Hepatocyte (in vitro differentiated cells): ENCODE measurements around the gene NPHS2. TPM values are rescaled to one million over a fixed set of nuclear protein-coding genes. Genes with fewer than 3 reads are reported as not detected.
"Not testable (repeated sequence)": the region's sequence is repeated elsewhere in the genome, so short reads cannot be mapped to it uniquely, and the experiment has no call there.

Source experiments
- DNase-seq: peaks from one replicate; pipeline ENCODE4 v3.0.0-alpha.2; 2016; ENCODE audit warnings: low spot score
- H2AFZ ChIP-seq: fragments of 200-600 bp; sonication (generic); 2 replicates; pipeline ENCODE4 v1.6.0; 2016; ENCODE audit warnings: antibody characterized with exemption, mild to moderate bottlenecking
- H3K27ac ChIP-seq: fragments of 200-600 bp; sonication (generic); 2 replicates; pipeline ENCODE4 v1.5.1; 2016; ENCODE audit warnings: mild to moderate bottlenecking
- H3K27me3 ChIP-seq: fragments of 200-600 bp; sonication (generic); 2 replicates; pipeline ENCODE4 v1.6.1; 2016
- H3K36me3 ChIP-seq: fragments of 200-600 bp; sonication (generic); replicated peaks from 2 replicates; pipeline ENCODE4 v1.5.1; 2016; ENCODE audit warnings: low read depth; ENCODE audit not compliant: insufficient read depth
- H3K4me1 ChIP-seq: fragments of 200-600 bp; sonication (generic); 2 replicates; pipeline ENCODE4 v1.5.1; 2016; ENCODE audit warnings: mild to moderate bottlenecking, moderate library complexity; ENCODE audit not compliant: insufficient read depth
- H3K4me2 ChIP-seq: fragments of 200-600 bp; sonication (generic); 2 replicates; pipeline ENCODE4 v1.6.0; 2016
- H3K4me3 ChIP-seq: fragments of 200-600 bp; sonication (generic); 2 replicates; pipeline ENCODE4 v1.5.1; 2016; ENCODE audit warnings: mild to moderate bottlenecking
- H3K79me2 ChIP-seq: fragments of 200-600 bp; sonication (generic); 2 replicates; pipeline ENCODE4 v1.6.0; 2017; ENCODE audit warnings: mild to moderate bottlenecking
- H3K9me2 ChIP-seq: fragments of 200-600 bp; sonication (generic); replicated peaks from 2 replicates; pipeline ENCODE4 v1.6.0; 2017; ENCODE audit warnings: mild to moderate bottlenecking; ENCODE audit not compliant: insufficient read depth
- H3K9me3 ChIP-seq: fragments of 200-600 bp; sonication (generic); 2 replicates; pipeline ENCODE4 v1.5.1; 2016; ENCODE audit warnings: low read depth, mild to moderate bottlenecking
- H4K20me1 ChIP-seq: fragments of 200-600 bp; sonication (generic); 2 replicates; pipeline ENCODE4 v1.6.0; 2016; ENCODE audit warnings: mild to moderate bottlenecking; ENCODE audit not compliant: insufficient read depth, poor library complexity, severe bottlenecking
- EZH2 ChIP-seq: fragments of 200-600 bp; sonication (generic); IDR thresholded peaks from 2 replicates; pipeline ENCODE4 v1.6.1; 2016; ENCODE audit warnings: antibody characterized with exemption, mild to moderate bottlenecking, borderline replicate concordance
- EZH2phosphoT487 ChIP-seq: fragments of 200-600 bp; sonication (generic); IDR thresholded peaks from one replicate; pipeline ENCODE4 v1.6.1; 2018; ENCODE audit warnings: antibody characterized with exemption, mild to moderate bottlenecking, low read depth, moderate library complexity; ENCODE audit not compliant: unreplicated experiment, severe bottlenecking
- WGBS: methylation state at CpG from one replicate; pipeline ENCODE4 v1.1.6; 2016; ENCODE audit warnings: low lambda C conversion rate; ENCODE audit errors: missing lambda C conversion rate; 5-methylcytosine and 5-hydroxymethylcytosine counted together
- polyA plus RNA-seq: library from polyadenylated mRNA; unstranded; fragments of >200 nt; fragmentation: Nextera tagmentation; extraction: Ambion mirVana; gene quantifications from 2 replicates; pipeline ENCODE4 v1.2.1, GENCODE V29; 2016
- total RNA-seq: library from RNA; depleted of rRNA; stranded (reverse); fragments of >200 nt; gene quantifications from 2 replicates; pipeline ENCODE4 v1.2.3, GENCODE V29; 2014
- TF ChIP-seq, protein P1 (sequence below): fragments of 200-600 bp; sonication (generic); IDR thresholded peaks from 2 replicates; pipeline ENCODE4 v1.5.1; 2016; ENCODE audit warnings: antibody characterized with exemption, mild to moderate bottlenecking; ENCODE audit not compliant: poor library complexity

Gene NPHS2
- total and polyA plus RNA-seq, 2 experiments from 2014 or later = not detected

DNA sequence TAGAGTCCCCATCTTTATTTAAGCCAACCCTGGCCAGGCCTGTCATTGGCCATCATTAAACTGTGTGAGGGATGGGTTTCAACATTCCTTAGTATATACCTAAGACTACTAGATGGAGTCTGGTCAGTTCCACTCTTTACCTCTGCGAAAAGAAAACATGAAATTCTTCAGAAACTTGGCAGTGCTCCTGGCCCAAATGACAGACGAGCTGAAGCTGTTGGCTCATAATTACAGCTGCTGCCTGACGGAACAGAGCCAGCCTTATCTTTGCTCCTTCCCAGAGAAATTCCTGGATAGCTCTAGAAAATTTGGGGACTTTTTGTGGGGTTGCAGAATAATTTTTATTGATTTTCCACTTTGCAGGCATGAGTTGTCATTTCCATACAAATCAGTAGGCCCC, 30.4 kb downstream of the NPHS2 start:
- H3K27ac ChIP-seq = no peak overlapping the region
- H3K9me2 ChIP-seq = no peaks in the 10 kb centered on the region
- no peaks in the 10 kb centered on the region for H3K79me2 ChIP-seq
- H3K4me2 ChIP-seq = no peak overlapping the region
- no peak overlapping the region for H3K4me3 ChIP-seq
- H2AFZ ChIP-seq = no peak overlapping the region
- H3K27me3 ChIP-seq = no peaks in the 10 kb centered on the region
- TF ChIP-seq EZH2phosphoT487 = no peak
- TF ChIP-seq EZH2 = no peak
- TF ChIP-seq, protein P1, sequence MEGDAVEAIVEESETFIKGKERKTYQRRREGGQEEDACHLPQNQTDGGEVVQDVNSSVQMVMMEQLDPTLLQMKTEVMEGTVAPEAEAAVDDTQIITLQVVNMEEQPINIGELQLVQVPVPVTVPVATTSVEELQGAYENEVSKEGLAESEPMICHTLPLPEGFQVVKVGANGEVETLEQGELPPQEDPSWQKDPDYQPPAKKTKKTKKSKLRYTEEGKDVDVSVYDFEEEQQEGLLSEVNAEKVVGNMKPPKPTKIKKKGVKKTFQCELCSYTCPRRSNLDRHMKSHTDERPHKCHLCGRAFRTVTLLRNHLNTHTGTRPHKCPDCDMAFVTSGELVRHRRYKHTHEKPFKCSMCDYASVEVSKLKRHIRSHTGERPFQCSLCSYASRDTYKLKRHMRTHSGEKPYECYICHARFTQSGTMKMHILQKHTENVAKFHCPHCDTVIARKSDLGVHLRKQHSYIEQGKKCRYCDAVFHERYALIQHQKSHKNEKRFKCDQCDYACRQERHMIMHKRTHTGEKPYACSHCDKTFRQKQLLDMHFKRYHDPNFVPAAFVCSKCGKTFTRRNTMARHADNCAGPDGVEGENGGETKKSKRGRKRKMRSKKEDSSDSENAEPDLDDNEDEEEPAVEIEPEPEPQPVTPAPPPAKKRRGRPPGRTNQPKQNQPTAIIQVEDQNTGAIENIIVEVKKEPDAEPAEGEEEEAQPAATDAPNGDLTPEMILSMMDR = no peak
- H3K4me1 ChIP-seq = no peaks in the 10 kb centered on the region
- WGBS = 62% methylated on average over 3 of the region's 3 CpGs
- no peaks in the 10 kb centered on the region for H3K9me3 ChIP-seq
- H4K20me1 ChIP-seq = no peaks in the 10 kb centered on the region
- H3K36me3 ChIP-seq = no peaks in the 10 kb centered on the region
- DNase-seq = no peak

DNA sequence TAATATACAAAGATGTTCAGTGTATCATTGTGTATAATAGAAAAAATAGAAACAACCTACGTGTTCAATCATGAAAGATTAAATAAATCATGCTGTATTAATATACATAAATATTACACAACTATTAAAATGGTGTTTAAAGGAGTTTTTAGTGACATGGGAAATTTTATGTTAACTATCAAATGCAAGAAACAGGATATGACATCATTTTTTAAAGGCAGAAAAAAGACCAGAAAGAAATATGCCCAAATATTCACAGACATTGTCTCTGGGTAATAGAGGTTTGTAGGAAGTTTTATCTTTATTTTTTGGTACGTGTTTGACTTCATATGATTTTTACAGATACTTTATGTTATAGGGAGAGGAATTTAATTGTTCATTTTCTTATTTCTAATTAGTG, 34.0 kb downstream of the NPHS2 start:
- Histone ChIP-seq H3K27ac (no peak overlapping the region), H3K4me1 (no peaks in the 10 kb centered on the region), H4K20me1 (no peaks in the 10 kb centered on the region), H3K79me2 (no peaks in the 10 kb centered on the region), H3K27me3 (no peaks in the 10 kb centered on the region), H3K4me2 (no peak overlapping the region), H3K9me2 (no peaks in the 10 kb centered on the region), H3K4me3 (no peak overlapping the region), H3K36me3 (no peaks in the 10 kb centered on the region), H2AFZ (no peak overlapping the region), H3K9me3 (no peaks in the 10 kb centered on the region)
- TF ChIP-seq EZH2phosphoT487 (no peak), EZH2 (no peak)
- 83% methylated on average over 2 of the region's 2 CpGs for WGBS
- DNase-seq = no peak

DNA sequence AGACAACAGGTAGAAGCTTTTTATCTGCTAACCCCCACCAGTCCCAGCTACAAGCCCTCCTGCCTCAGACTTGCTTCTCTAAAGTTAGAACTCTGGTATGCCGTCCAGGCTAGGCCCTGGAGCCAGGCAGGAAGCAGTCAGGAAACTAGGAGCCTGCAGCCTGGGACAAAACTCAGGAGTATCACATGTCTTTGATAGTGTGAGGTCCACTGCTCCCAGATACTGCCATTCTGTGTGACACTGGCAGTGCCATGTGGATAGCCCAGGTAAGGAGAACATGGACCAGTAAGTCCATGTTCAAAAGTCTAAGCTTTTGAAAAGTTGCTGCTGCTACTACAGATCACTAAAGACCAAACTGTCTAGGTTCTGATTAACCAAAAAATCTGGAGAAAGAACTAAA, 45.4 kb downstream of the NPHS2 start:
- Histone ChIP-seq H3K36me3 (no peaks in the 10 kb centered on the region), H3K4me1 (no peaks in the 10 kb centered on the region), H3K9me3 (no peaks in the 10 kb centered on the region), H3K27ac (no peak overlapping the region), H4K20me1 (no peaks in the 10 kb centered on the region), H3K4me2 (no peak overlapping the region), H3K27me3 (no peaks in the 10 kb centered on the region), H3K79me2 (no peaks in the 10 kb centered on the region), H2AFZ (no peak overlapping the region), H3K9me2 (no peaks in the 10 kb centered on the region), H3K4me3 (no peak overlapping the region)
- TF ChIP-seq, protein P1 = no peak
- TF ChIP-seq EZH2 (no peak), EZH2phosphoT487 (no peak)
- no peak for DNase-seq
- WGBS = 89% methylated on average over 1 of the region's 1 CpG

DNA sequence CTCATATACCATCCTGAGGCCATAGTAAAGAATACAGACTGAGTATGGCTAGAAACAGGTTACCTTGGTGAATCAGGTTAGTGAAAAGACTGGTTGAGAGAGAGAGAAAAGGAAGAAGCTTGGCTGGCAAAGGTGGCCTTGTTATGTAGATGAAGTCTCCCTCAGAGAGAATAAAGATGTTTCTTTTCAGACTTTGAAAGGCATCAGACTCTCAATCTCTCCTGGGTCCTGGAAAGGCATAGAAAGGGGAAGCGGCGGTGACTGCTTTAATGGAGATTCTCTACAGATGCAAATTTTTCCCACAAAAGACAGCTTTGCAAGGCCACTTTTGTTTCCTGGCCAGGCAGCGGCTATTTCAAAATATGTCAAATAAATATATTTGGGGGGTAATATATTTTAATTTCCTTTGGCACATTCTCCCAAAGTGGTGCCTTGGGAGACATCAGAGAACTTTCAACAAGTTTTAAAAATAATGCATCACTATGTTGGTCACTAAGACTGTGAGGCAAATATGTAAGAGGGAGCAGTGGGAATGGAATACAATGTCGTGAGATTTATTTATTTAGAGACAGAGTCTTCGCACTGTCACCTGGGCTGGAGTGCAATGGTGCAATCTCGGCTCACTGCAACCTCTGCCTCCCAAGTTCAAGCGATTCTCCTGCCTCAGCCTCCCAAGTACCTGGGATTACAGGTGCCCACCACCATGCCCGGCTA, 46.1 kb downstream of the NPHS2 start:
- TF ChIP-seq, protein P1 = no peak
- WGBS = 79% methylated on average over 8 of the region's 8 CpGs

DNA sequence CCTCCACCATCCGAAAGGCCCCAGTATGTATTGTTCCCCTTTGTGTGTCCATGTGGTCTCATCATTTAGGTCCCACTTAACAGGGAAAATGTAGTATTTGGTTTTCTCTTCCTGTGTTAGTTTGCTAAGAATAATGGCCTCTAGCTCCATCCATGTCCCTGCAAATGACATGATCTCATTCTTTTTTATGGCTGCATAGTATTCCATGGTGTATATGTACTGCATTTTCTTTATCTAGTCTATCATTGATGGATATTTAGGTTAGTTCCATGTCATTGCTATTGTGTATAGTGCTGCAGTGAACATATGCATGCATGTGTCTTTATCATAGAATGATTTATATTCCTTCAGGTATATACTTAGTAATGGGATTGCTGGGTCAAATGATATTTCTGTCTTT, 57.2 kb downstream of the NPHS2 start:
- H2AFZ ChIP-seq, H3K27ac ChIP-seq, H3K4me3 ChIP-seq, H3K27me3 ChIP-seq, H3K79me2 ChIP-seq, H3K4me2 ChIP-seq, H3K9me2 ChIP-seq, DNase-seq, H3K36me3 ChIP-seq, H3K9me3 ChIP-seq, H3K4me1 ChIP-seq, H4K20me1 ChIP-seq: not testable (repeated sequence)
- 93% methylated on average over 1 of the region's 1 CpG for WGBS

More for the DNA sequence above, 46.1 kb downstream of the NPHS2 start:
- Histone ChIP-seq H4K20me1 (no peaks in the 10 kb centered on the region), H3K4me2 (no peak overlapping the region), H3K79me2 (no peaks in the 10 kb centered on the region), H3K36me3 (no peaks in the 10 kb centered on the region), H3K4me3 (no peak overlapping the region), H2AFZ (no peak overlapping the region), H3K27me3 (no peaks in the 10 kb centered on the region), H3K27ac (no peak overlapping the region), H3K4me1 (no peaks in the 10 kb centered on the region), H3K9me3 (no peaks in the 10 kb centered on the region), H3K9me2 (no peaks in the 10 kb centered on the region)
- DNase-seq = no peak
